ENCODE data around the gene TSHZ2.

Gene TSHZ2

GRCh38 chr20:53002786-53003185, 30.6 kb downstream of the TSHZ2 start:
- no peak for TF ChIP-seq CTCF (IDR thresholded peaks at IDR 0.05)

- no peak for TF ChIP-seq CTCF (IDR thresholded peaks at IDR 0.05)
These were observed 31.4 kb downstream of the TSHZ2 start for GRCh38 chr20:53003420-53004154.

GRCh38 chr20:53004267-53004813, 32.2 kb downstream of the TSHZ2 start:
- no peak for TF ChIP-seq CTCF (IDR thresholded peaks at IDR 0.05)

GRCh38 chr20:53009979-53010735, 38.0 kb downstream of the TSHZ2 start:
- TF ChIP-seq CTCF (IDR thresholded peaks at IDR 0.05), result no peak

- TF ChIP-seq CTCF (IDR thresholded peaks at IDR 0.05), result no peak
These were observed 39.5 kb downstream of the TSHZ2 start for GRCh38 chr20:53011640-53012039.

- TF ChIP-seq CTCF (IDR thresholded peaks at IDR 0.05), result no peak
These were observed 41.0 kb downstream of the TSHZ2 start for GRCh38 chr20:53013183-53013582.

GRCh38 chr20:53013847-53014246, 41.7 kb downstream of the TSHZ2 start:
- no peak for TF ChIP-seq CTCF (IDR thresholded peaks at IDR 0.05)
